ENCODE results near the gene ZNF335.
"Not testable (repeated sequence)": the region's sequence is repeated elsewhere in the genome, so short reads cannot be mapped to it uniquely, and the experiment has no call there.

ZNF335 gene

DNA sequence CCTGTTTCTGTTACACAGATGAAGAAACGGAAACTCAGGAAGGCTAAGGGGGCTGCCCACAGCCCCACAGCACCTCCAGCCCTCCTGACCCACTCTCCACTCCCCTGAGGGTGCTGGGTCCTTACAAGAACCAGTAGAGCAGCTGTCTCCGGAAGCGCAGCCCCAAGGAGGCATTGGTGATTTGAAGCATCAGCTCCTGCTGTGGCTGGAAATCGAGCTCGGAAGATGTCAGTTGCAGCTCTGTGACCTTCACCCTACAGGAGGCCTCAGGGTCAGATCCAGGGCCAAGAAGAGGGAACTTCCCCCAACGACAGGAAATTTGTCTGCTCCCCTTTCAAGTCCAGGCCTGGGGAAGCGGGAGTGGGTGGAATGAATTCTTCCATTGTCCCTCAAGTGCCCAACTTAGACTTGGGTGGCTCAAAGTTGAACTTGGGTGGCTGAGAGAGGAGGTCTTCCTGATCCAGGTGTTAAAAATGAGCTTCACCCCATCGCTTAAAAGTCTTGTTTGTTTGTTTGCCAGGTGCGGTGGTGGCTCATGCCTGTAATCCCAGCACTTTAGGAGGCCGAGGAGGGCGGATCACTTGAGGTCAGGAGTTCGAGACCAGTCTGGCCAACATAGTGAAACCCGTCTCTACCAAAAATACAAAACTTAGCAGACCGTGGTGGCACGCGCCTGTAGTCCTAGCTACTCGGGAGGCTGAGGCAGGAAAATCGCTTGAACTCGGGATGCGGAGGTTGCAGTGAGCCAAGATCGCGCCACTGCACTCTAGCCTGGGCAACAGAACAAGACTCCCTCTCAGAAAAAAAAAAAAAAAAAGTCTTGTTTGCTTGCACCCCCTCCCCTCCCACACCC is 62.0 kb downstream of the ZNF335 start:
- DNase-seq, result no peak

DNA sequence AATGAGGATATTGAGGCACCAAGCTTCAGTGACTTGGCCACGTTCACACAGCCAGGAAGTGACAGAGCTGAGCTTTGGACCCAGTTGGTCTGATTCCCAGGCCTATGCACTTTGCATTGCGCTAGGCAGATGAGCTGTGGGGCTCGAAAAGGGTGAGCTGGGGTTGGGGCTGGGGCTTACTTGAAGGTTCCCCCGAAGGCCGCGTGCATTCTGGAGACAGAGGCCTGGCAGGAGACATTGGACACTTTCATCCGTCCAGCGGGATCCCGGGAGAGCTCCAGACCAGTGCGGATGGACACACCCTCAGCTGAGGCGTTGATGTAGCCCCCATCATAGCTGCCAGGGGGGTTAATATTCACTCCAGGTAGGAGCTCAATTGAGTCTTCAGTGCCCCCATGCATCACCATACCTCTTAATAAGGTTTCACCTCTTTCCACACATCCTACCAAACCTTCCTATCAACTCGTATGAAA is 62.6 kb downstream of the ZNF335 start:
- DNase-seq, result no peak

DNA sequence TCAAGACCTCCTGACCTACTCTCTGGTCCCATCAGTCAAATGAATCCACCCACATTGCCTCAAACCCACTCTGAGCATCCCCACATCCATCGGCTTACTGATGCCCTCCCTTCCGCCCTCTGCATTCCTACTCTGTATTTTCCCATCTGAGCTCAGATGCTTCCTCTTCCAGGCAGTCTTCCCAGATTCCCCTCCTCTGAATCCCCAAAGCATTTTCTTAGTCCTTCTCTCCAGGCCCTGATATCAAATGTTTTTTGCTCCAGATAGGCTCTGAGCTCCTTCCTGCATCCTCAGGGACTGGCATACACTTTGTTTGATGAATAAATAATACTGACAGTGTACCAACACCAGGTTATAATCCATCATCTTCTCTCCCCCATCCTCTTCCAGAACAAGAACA is 63.9 kb downstream of the ZNF335 start:
- DNase-seq, result no peak

DNA sequence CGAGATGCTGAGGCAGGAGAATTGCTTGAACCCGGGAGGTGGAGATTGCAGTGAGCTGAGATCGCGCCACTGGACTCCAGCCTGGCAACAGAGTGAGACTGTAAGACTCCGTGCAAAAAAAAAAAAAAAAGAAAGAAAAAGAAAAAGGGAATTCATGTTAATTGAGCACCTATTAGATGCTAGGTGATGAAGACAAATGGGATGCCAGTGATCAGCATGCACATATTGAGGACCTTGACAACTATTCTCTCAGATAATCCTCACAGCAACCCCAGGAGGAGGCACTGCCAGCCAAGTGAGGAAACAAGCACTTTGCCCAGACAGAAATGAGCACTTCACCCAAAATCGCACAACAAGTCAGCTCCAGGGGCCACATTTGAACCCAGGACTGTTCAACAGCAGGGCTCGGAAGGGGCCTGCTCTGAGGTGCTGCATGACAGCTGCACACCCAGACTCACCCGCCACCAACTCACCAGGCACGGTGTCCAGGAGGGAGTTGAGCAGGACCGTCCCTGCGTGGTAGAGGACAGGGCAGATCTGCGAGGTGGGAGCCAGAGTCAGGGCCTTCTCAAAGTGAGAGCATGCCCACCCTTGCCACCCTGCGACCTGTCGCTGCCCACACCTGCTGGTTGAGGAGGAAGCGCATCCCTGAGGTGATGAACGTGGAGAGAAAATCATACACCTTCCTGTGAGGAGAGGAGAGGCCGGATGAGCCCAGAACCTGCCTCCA is 64.6 kb downstream of the ZNF335 start:
- DNase-seq, result no peak

DNA sequence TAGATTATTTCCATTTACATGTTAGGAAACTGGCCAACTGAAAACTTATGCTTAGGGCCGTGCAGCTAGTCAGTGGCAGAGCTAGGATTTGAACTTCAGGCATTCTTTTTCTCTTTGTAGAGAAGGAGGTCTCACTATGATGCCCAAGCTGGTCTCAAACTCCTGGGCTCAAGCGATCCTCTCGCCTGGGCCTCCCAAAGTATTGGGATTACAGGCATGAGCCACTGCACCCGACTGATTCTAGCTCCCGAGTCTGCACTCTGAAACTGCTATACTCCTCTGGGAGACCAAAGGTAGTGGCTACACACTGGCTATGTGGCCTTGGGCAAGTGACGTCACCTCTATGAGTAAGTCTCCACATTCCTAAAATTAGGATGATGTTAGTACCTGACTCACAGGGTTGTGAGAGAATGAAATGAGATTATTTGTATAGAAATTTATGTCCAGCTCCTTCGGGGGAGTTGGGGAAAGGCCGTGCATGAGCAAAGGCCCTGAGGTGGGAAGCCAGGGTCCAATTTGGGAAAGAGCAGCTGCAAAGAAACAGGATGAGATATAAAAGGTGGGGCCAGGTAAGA is 66.4 kb downstream of the ZNF335 start:
- DNase-seq, result no peak

DNA sequence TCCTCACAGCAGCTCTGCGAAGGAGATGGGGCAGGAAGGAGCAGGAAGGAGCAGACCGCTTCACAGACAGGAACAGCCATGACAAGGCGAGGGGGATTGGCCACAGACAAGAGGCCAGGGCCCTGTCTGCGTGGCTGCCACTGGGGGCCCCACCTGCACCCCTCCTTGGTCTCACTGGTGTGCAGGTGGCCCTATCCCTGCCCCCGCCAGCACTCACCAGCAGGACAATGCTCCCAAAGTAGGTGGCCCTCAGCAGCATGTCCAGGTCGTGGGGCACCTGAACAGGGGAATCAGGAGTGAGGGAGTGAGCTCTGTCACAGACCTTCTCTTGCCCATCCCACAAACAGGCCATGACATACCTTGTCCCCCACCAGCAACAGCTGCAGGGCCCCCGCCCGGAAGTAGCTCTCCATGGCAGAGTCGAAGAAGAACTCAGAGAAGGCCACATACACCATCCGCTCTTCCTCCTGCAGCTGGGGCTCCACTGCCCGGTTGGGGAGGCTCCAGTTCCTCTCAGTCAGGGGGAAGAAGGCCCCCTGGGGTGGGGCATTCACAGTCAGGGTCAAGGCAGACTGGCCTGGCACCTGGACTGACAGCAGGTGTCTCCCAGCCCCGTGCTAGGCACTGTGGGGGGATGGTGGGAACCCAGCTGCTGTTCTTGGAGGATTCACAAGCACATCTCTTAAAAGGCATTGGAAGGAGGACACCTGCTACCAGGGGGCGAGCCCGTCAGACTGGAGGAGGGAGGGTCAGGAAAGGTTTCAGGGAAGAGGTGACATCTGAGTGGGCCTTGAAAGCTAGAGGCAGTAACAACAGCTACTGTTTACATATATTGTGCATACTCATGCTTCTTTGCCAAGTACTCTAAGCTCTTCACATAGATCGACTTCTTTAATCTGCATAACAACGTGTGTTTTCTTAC is 67.2 kb downstream of the ZNF335 start:
- DNase-seq, result no peak

DNA sequence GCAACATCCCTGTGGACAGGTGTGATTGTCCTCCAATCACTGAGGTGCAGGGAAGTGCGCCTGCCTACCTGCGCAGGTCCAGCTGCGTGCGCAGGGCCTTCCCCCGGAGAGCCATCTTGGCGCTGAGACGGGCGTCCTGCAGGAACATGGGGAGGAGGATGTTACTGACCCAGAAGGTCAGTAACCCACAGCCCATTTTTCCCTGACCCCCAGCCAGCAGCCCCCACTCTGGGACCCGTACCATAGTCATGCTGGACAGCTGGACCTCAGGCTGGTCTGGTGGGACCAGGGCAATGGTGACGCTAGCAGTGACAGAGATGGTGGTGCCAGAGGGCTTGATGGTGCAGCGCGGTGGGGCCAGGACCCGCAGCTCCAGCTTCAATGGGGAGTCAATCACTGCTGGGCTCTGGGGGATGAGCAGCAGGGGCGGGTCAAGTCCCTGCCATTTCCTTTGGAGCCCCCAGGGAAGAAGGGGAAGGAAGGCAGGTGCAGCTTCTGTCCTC is 69.8 kb downstream of the ZNF335 start:
- no peak for DNase-seq

DNA sequence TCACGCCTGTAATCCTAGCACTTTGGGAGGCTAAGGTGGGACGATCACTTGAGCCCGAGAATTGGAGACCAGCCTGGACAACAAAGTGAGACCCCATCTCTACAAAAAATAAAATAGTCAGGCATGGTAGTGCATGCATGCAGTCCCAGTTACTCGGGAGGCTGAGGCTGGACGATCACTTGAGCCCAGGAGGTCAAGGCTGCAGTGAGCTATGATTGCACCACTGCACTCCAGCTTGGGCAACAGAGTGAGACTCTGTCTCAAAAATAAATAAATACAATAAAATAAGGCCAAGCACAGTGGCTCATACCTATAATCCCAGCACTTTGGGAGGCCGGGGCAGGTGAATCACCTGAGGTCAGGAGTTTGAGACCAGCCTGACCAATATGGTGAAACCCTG is 70.7 kb downstream of the ZNF335 start:
- DNase-seq, result not testable (repeated sequence)

DNA sequence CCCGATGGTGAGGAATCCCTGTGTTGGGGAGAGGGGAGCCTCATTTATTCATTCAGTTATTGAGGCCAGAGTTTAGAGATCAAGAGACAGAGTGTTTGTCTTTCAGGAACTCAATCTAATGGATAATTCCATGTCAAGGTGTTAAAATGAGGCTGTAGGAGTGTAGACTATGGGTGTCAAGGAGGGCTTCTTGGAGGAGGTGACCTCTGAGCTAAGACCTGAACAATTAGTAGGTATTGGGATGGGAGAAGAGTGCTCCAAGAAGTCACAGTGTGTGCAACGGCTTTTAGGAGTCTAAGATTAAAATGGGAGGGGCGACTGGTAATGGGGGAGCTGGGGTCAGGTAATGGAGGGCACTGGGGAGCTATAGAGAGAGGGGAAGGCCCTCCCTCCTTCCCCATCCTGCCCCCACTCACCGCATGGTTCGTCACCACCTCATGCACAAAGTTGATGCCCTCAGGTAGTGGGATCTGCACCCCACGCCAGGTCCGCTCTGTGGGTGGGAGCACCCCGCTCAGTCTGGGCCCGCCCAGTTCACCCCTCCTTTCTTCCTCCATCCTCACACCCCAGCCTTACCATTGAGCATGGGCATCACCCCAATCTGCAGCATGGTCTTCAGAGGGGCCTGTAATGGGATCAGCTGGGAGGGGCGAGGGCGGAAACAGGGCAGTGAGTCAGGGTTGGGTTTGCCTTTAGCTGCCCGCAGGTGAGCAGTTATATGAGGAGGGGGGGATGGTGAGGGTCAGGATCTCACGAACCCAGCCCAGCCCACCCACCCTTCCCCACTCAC is 72.8 kb downstream of the ZNF335 start:
- DNase-seq, result no peak
